Right ventricle myocardium inferior (tissue), 1 donor: ENCODE data around the gene TRPM3. TPM values are rescaled to one million over a fixed set of nuclear protein-coding genes. Genes with fewer than 3 reads are reported as not detected.

ENCODE experiments used
- ATAC-seq: fragments of 200-7000 bp; cut with Tn5 transposase; one replicate; pipeline ENCODE4 v1.9.1; 2020; ENCODE audit warnings: mild to moderate bottlenecking, moderate library complexity
- DNase-seq: peaks from one replicate; pipeline ENCODE4 v3.0.0; 2021; ENCODE audit errors: missing footprints
- intact Hi-C: fragments of 100-400 bp; cut with DNase I; formaldehyde crosslinking; loops from one replicate; pipeline ENCODE4 v1.11.0; 2022
- total RNA-seq: library from RNA; stranded (reverse); fragmentation: NEBNext Ultra II Directional; extraction: Animal tissue kit (Norgen Biotek cat#: 25700); gene quantifications from one replicate; pipeline ENCODE4 v1.2.1, GENCODE V29; 2021
- donor health status: DM: no; HTN: yes; CAD: no; lungs with severe emphysema.

The TRPM3 gene
- total RNA-seq, 1 donor from 2014 or later = not detected

- DNase-seq = no peak
- intact Hi-C loops = no loop called here
- ATAC-seq = no peak
Observed at GRCh38 chr9:70540016-70540415, 581.4 kb downstream of the TRPM3 start.

GRCh38 chr9:70539526-70539925 is 581.9 kb downstream of the TRPM3 start:
- ATAC-seq (no peak), DNase-seq (no peak)
- intact Hi-C loops = no loop called here

- DNase-seq = no peak
- intact Hi-C loops = no loop called here
- ATAC-seq = no peak
Observed at GRCh38 chr9:70539001-70539400, 582.4 kb downstream of the TRPM3 start.

GRCh38 chr9:70537084-70537483 is 584.3 kb downstream of the TRPM3 start:
- ATAC-seq (no peak), DNase-seq (peak; percentile 61)
- intact Hi-C loops = no loop called here

- intact Hi-C loops = no loop called here
- ATAC-seq (no peak), DNase-seq (peak; percentile 73)
Observed at GRCh38 chr9:70535546-70536323, 585.7 kb downstream of the TRPM3 start.

GRCh38 chr9:70534471-70534870 is 587.0 kb downstream of the TRPM3 start:
- no peak for ATAC-seq
- intact Hi-C loops = no loop called here

GRCh38 chr9:70534061-70534460 is 587.4 kb downstream of the TRPM3 start:
- ATAC-seq (no peak), DNase-seq (no peak)
- intact Hi-C loops = no loop called here

More at GRCh38 chr9:70534471-70534870, 587.0 kb downstream of the TRPM3 start:
- no peak for DNase-seq

GRCh38 chr9:70533492-70533891 is 587.9 kb downstream of the TRPM3 start:
- ATAC-seq (no peak), DNase-seq (no peak)
- intact Hi-C loops = no loop called here

- DNase-seq (no peak), ATAC-seq (no peak)
- intact Hi-C loops = no loop called here
Observed at GRCh38 chr9:70532716-70533115, 588.7 kb downstream of the TRPM3 start.

GRCh38 chr9:70531311-70531710 is 590.1 kb downstream of the TRPM3 start:
- ATAC-seq (no peak), DNase-seq (no peak)
- intact Hi-C loops = no loop called here

GRCh38 chr9:70530716-70531115 is 590.7 kb downstream of the TRPM3 start:
- no peak for DNase-seq
- no peak for ATAC-seq
- intact Hi-C loops = no loop called here

- ATAC-seq (no peak), DNase-seq (no peak)
- intact Hi-C loops = no loop called here
Observed at GRCh38 chr9:70529833-70530232, 591.6 kb downstream of the TRPM3 start.

- intact Hi-C loops = no loop called here
- no peak for DNase-seq
- ATAC-seq = no peak
Observed at GRCh38 chr9:70529377-70529776, 592.0 kb downstream of the TRPM3 start.

GRCh38 chr9:70526902-70527301 is 594.5 kb downstream of the TRPM3 start:
- DNase-seq (no peak), ATAC-seq (no peak)
- intact Hi-C loops = no loop called here

- DNase-seq = no peak
- no peak for ATAC-seq
- intact Hi-C loops = no loop called here
Observed at GRCh38 chr9:70525519-70525918, 595.9 kb downstream of the TRPM3 start.

GRCh38 chr9:70519912-70520724 is 601.3 kb downstream of the TRPM3 start:
- DNase-seq (no peak), ATAC-seq (peak; percentile 34)
- intact Hi-C loops = no loop called here

GRCh38 chr9:70517926-70518610 is 603.4 kb downstream of the TRPM3 start:
- ATAC-seq (no peak), DNase-seq (no peak)
- intact Hi-C loops = no loop called here

- ATAC-seq (no peak), DNase-seq (no peak)
- intact Hi-C loops = no loop called here
Observed at GRCh38 chr9:70514273-70514672, 607.1 kb downstream of the TRPM3 start.

GRCh38 chr9:70511858-70512257 is 609.6 kb downstream of the TRPM3 start:
- ATAC-seq (no peak), DNase-seq (no peak)

More at GRCh38 chr9:70511858-70512257, 609.6 kb downstream of the TRPM3 start:
- intact Hi-C loops = no loop called here
